ENCODE results near the gene SCG2. TPM values are rescaled to one million over a fixed set of nuclear protein-coding genes. Genes with fewer than 3 reads are reported as not detected.
"Not testable (repeated sequence)": the region's sequence is repeated elsewhere in the genome, so short reads cannot be mapped to it uniquely, and the experiment has no call there.

SCG2 gene
- total and polyA plus RNA-seq, 5 donors, result 0.09 to 0.61 (median 0.23) TPM

GRCh38 chr2:223592689-223593088 is 9.5 kb downstream of the SCG2 start:
- DNase-seq; intact Hi-C loops (cut with DNase I); H3K4me1 ChIP-seq (ENCODE audit: control insufficient read depth, insufficient read depth, low read length); H3K27ac ChIP-seq (ENCODE audit: low read length); H3K9me3 ChIP-seq (ENCODE audit: control insufficient read depth, low read length); H3K27me3 ChIP-seq (ENCODE audit: control insufficient read depth, insufficient read depth); ATAC-seq; H3K4me3 ChIP-seq (ENCODE audit: low read length): not testable (repeated sequence)
- WGBS, result 97% methylated on average over 1 of the region's 1 CpG

GRCh38 chr2:223591596-223591995 is 10.6 kb downstream of the SCG2 start:
- ATAC-seq (no peak), DNase-seq (no peak)
- Histone ChIP-seq H3K27ac (ENCODE audit: low read length) (no peak overlapping the region), H3K9me3 (ENCODE audit: control insufficient read depth, low read length) (no peaks in the 10 kb centered on the region), H3K4me3 (ENCODE audit: low read length) (no peak overlapping the region), H3K4me1 (ENCODE audit: control insufficient read depth, insufficient read depth, low read length) (no peaks in the 10 kb centered on the region), H3K27me3 (ENCODE audit: control insufficient read depth, insufficient read depth) (no peaks in the 10 kb centered on the region)
- WGBS, result 96% methylated on average over 1 of the region's 1 CpG
- intact Hi-C loops (cut with DNase I), result no loop called here

- ATAC-seq (no peak), DNase-seq (no peak)
- Histone ChIP-seq H3K27ac (ENCODE audit: low read length) (no peak overlapping the region), H3K27me3 (ENCODE audit: control insufficient read depth, insufficient read depth) (no peaks in the 10 kb centered on the region), H3K4me3 (ENCODE audit: low read length) (no peak overlapping the region), H3K4me1 (ENCODE audit: control insufficient read depth, insufficient read depth, low read length) (no peaks in the 10 kb centered on the region), H3K9me3 (ENCODE audit: control insufficient read depth, low read length) (no peaks in the 10 kb centered on the region)
- intact Hi-C loops (cut with DNase I), result no loop called here
Measured at GRCh38 chr2:223590964-223591363, 11.2 kb downstream of the SCG2 start.

- ATAC-seq (no peak), DNase-seq (no peak)
- H3K4me1 ChIP-seq (ENCODE audit: control insufficient read depth, insufficient read depth, low read length), result no peaks in the 10 kb centered on the region
- no peaks in the 10 kb centered on the region for H3K27me3 ChIP-seq (ENCODE audit: control insufficient read depth, insufficient read depth)
- no peak overlapping the region for H3K4me3 ChIP-seq (ENCODE audit: low read length)
- H3K9me3 ChIP-seq (ENCODE audit: control insufficient read depth, low read length), result no peaks in the 10 kb centered on the region
- intact Hi-C loops (cut with DNase I), result no loop called here
- H3K27ac ChIP-seq (ENCODE audit: low read length), result no peak overlapping the region
- 84% methylated on average over 2 of the region's 2 CpGs for WGBS
Measured at GRCh38 chr2:223589901-223590300, 12.3 kb downstream of the SCG2 start.

GRCh38 chr2:223588251-223588650 is 13.9 kb downstream of the SCG2 start:
- 52% methylated on average over 3 of the region's 3 CpGs for WGBS
- DNase-seq (no peak), ATAC-seq (no peak)
- H3K4me1 ChIP-seq (ENCODE audit: control insufficient read depth, insufficient read depth, low read length), result no peaks in the 10 kb centered on the region
- intact Hi-C loops (cut with DNase I), result no loop called here
- H3K4me3 ChIP-seq (ENCODE audit: low read length), result no peak overlapping the region
- no peaks in the 10 kb centered on the region for H3K9me3 ChIP-seq (ENCODE audit: control insufficient read depth, low read length)
- no peaks in the 10 kb centered on the region for H3K27me3 ChIP-seq (ENCODE audit: control insufficient read depth, insufficient read depth)
- H3K27ac ChIP-seq (ENCODE audit: low read length), result no peak overlapping the region

GRCh38 chr2:223587301-223587700 is 14.9 kb downstream of the SCG2 start:
- intact Hi-C loops (cut with DNase I), result no loop called here
- ATAC-seq (no peak), DNase-seq (no peak)
- WGBS, result 66% methylated on average over 3 of the region's 3 CpGs
- no peaks in the 10 kb centered on the region for H3K9me3 ChIP-seq (ENCODE audit: control insufficient read depth, low read length)
- no peaks in the 10 kb centered on the region for H3K4me1 ChIP-seq (ENCODE audit: control insufficient read depth, insufficient read depth, low read length)
- H3K27ac ChIP-seq (ENCODE audit: low read length), result no peak overlapping the region
- no peaks in the 10 kb centered on the region for H3K27me3 ChIP-seq (ENCODE audit: control insufficient read depth, insufficient read depth)
- H3K4me3 ChIP-seq (ENCODE audit: low read length), result no peak overlapping the region

- no peak overlapping the region for H3K27ac ChIP-seq (ENCODE audit: low read length)
- WGBS, result 29% methylated on average over 2 of the region's 2 CpGs
- H3K4me3 ChIP-seq (ENCODE audit: low read length), result no peak overlapping the region
- H3K4me1 ChIP-seq (ENCODE audit: control insufficient read depth, insufficient read depth, low read length), result no peaks in the 10 kb centered on the region
- no peak for ATAC-seq
- H3K9me3 ChIP-seq (ENCODE audit: control insufficient read depth, low read length), result no peaks in the 10 kb centered on the region
- no peak for DNase-seq
- intact Hi-C loops (cut with DNase I), result no loop called here
- H3K27me3 ChIP-seq (ENCODE audit: control insufficient read depth, insufficient read depth), result no peaks in the 10 kb centered on the region
Measured at GRCh38 chr2:223586261-223586660, 15.9 kb downstream of the SCG2 start.

GRCh38 chr2:223585666-223586065 is 16.5 kb downstream of the SCG2 start:
- intact Hi-C loops (cut with DNase I), result no loop called here
- no peak overlapping the region for H3K27ac ChIP-seq (ENCODE audit: low read length)

GRCh38 chr2:223582001-223582400 is 20.2 kb downstream of the SCG2 start:
- intact Hi-C loops (cut with DNase I), result no loop called here
- DNase-seq (no peak), ATAC-seq (no peak)
- Histone ChIP-seq H3K27ac (ENCODE audit: low read length) (no peak overlapping the region), H3K9me3 (ENCODE audit: control insufficient read depth, low read length) (no peaks in the 10 kb centered on the region), H3K4me1 (ENCODE audit: control insufficient read depth, insufficient read depth, low read length) (no peaks in the 10 kb centered on the region), H3K4me3 (ENCODE audit: low read length) (no peak overlapping the region), H3K27me3 (ENCODE audit: control insufficient read depth, insufficient read depth) (no peaks in the 10 kb centered on the region)
- WGBS, result 85% methylated on average over 5 of the region's 5 CpGs

More at GRCh38 chr2:223585666-223586065, 16.5 kb downstream of the SCG2 start:
- Histone ChIP-seq H3K4me3 (ENCODE audit: low read length) (no peak overlapping the region), H3K27me3 (ENCODE audit: control insufficient read depth, insufficient read depth) (no peaks in the 10 kb centered on the region), H3K9me3 (ENCODE audit: control insufficient read depth, low read length) (no peaks in the 10 kb centered on the region), H3K4me1 (ENCODE audit: control insufficient read depth, insufficient read depth, low read length) (no peaks in the 10 kb centered on the region)
- no peak for ATAC-seq
- no peak for DNase-seq
- WGBS, result 52% methylated on average over 4 of the region's 4 CpGs

GRCh38 chr2:223580951-223581350 is 21.2 kb downstream of the SCG2 start:
- no peak overlapping the region for H3K27ac ChIP-seq (ENCODE audit: low read length)
- intact Hi-C loops (cut with DNase I), result no loop called here
- WGBS, result 47% methylated on average over 6 of the region's 6 CpGs
- H3K4me1 ChIP-seq (ENCODE audit: control insufficient read depth, insufficient read depth, low read length), result no peaks in the 10 kb centered on the region
- H3K4me3 ChIP-seq (ENCODE audit: low read length), result peak overlapping the region; percentile 11
- peak; percentile 59 to 61 for ATAC-seq
- H3K9me3 ChIP-seq (ENCODE audit: control insufficient read depth, low read length), result no peaks in the 10 kb centered on the region
- no peaks in the 10 kb centered on the region for H3K27me3 ChIP-seq (ENCODE audit: control insufficient read depth, insufficient read depth)
- no peak for DNase-seq

- Histone ChIP-seq H3K4me1 (ENCODE audit: control insufficient read depth, insufficient read depth, low read length) (no peaks in the 10 kb centered on the region), H3K9me3 (ENCODE audit: control insufficient read depth, low read length) (no peaks in the 10 kb centered on the region), H3K4me3 (ENCODE audit: low read length) (no peak overlapping the region), H3K27me3 (ENCODE audit: control insufficient read depth, insufficient read depth) (no peaks in the 10 kb centered on the region), H3K27ac (ENCODE audit: low read length) (no peak overlapping the region)
- 94% methylated on average over 1 of the region's 1 CpG for WGBS
- ATAC-seq, result no peak
- intact Hi-C loops (cut with DNase I), result no loop called here
- DNase-seq, result no peak
Measured at GRCh38 chr2:223578846-223579245, 23.3 kb downstream of the SCG2 start.

- Histone ChIP-seq H3K4me1 (ENCODE audit: control insufficient read depth, insufficient read depth, low read length) (no peaks in the 10 kb centered on the region), H3K27me3 (ENCODE audit: control insufficient read depth, insufficient read depth) (no peaks in the 10 kb centered on the region), H3K4me3 (ENCODE audit: low read length) (no peak overlapping the region), H3K27ac (ENCODE audit: low read length) (no peak overlapping the region), H3K9me3 (ENCODE audit: control insufficient read depth, low read length) (no peaks in the 10 kb centered on the region)
- intact Hi-C loops (cut with DNase I), result no loop called here
- ATAC-seq (peak; percentile 31 to 55), DNase-seq (peak in 1 of 3 donors; percentile 17)
- 78% methylated on average over 5 of the region's 5 CpGs for WGBS
Measured at GRCh38 chr2:223576873-223577272, 25.3 kb downstream of the SCG2 start.
